BJ (cell line): ENCODE results near the gene ACOX1. TPM values are rescaled to one million over a fixed set of nuclear protein-coding genes. Genes with fewer than 3 reads are reported as not detected.
"Not testable (repeated sequence)": the region's sequence is repeated elsewhere in the genome, so short reads cannot be mapped to it uniquely, and the experiment has no call there.

Experiments
- CTCF ChIA-PET: fragments of 350-600 bp; formaldehyde crosslinking; extraction: SDS; loops from one replicate; lab custom pipeline; 2021; ENCODE audit warnings: antibody characterized with exemption, inconsistent platforms; lab: Yijun Ruan, JAX
- POLR2A ChIA-PET: fragments of 300-600 bp; sonication (Branson Sonifier 250); formaldehyde crosslinking; extraction: SDS; loops from one replicate; lab custom pipeline; 2021; ENCODE audit warnings: antibody characterized with exemption; lab: Charles Lee
- DNase-seq: peaks from one replicate; pipeline ENCODE4 v3.0.0-alpha.2; 2011; ENCODE audit warnings: low read depth
- H3K27me3 ChIP-seq: 2 replicates; pipeline ENCODE4 v1.6.0; 2011; ENCODE audit warnings: low read length; ENCODE audit not compliant: control insufficient read depth, insufficient read depth
- H3K36me3 ChIP-seq: 2 replicates; pipeline ENCODE4 v1.5.1; 2011; ENCODE audit warnings: low read length; ENCODE audit not compliant: control insufficient read depth, insufficient read depth
- H3K4me3 ChIP-seq: 2 replicates; pipeline ENCODE4 v1.5.1; 2011; ENCODE audit warnings: low read depth, mild to moderate bottlenecking, control low read depth, low read length
- CTCF ChIP-seq: IDR thresholded peaks from 2 replicates; pipeline ENCODE4 v1.5.1; 2011; ENCODE audit warnings: low read depth, mild to moderate bottlenecking, control low read depth, inconsistent platforms, low read length, moderate library complexity; ENCODE audit not compliant: insufficient read depth
- polyA plus RNA-seq: library from polyadenylated mRNA; depleted of rRNA; stranded (reverse); fragments of >200 nt; gene quantifications from 2 replicates; pipeline ENCODE4 v1.2.3, GENCODE V29; 2011

ACOX1 gene
- polyA plus RNA-seq, 1 experiment, result 33.6 TPM

DNA sequence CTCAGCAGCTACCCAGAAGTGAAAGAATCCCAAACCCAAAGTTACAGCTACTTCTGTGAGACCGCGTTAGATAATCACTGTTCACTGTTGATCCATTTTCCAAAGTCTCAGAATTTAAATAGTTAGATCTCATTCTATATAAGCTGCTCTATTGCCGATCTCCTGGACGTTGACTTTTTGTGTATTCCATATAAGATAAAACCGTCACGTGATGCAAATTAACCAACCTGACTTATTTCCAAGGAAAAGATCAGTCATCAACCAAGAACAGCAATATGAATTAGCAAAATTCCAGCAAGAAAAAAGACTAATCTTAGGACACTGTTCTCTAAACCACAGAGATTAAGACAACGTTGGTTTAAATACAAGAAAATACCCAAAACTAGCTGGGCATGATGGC, 8.3 kb downstream of the ACOX1 start:
- Histone ChIP-seq H3K36me3 (no peaks in the 10 kb centered on the region), H3K4me3 (no peak overlapping the region), H3K27me3 (no peaks in the 10 kb centered on the region)
- CTCF ChIA-PET, result no interaction called here
- POLR2A ChIA-PET, result no interaction called here
- no peak for DNase-seq
- no peak for TF ChIP-seq CTCF

DNA sequence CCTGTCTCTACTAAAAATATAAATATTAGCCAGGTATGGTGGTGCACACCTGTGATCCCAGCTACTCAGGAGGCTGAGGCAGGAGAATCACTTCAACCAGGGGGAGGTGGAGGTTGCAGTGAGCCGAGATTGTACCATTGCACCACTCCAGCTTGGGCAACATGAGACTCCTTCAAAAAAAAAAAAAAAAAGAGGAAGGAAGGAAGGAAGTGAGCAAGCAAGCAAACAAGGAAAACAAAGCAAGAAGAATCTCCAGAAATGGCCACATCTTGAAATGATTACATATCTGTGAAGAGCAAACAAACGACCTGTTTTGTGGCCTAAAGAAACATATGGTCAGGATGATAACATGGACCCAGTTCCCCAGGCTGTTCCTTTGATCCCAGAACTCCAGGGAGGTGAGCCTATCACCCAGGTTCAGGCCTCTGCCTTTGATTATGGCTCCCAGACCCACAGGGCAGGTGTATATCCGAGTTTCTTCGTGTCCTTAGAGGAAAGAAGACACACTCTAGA, 8.9 kb downstream of the ACOX1 start:
- TF ChIP-seq CTCF, result no peak
- no peak for DNase-seq
- H3K36me3 ChIP-seq, result no peaks in the 10 kb centered on the region
- H3K4me3 ChIP-seq, result no peak overlapping the region
- ChIA-PET CTCF (no interaction called here), POLR2A (no interaction called here)
- no peaks in the 10 kb centered on the region for H3K27me3 ChIP-seq

- H3K27me3 ChIP-seq, H3K4me3 ChIP-seq, POLR2A ChIA-PET, DNase-seq, H3K36me3 ChIP-seq: not testable (repeated sequence)
- CTCF ChIA-PET, result interaction anchor here (1.1 kb wide), 1 partner anchor 9 kb away, joined by 5 read pairs; no protein-coding TSS in a partner anchor
Observed at GRCh38 chr17:75969044-75969443, 9.9 kb downstream of the ACOX1 start.

DNA sequence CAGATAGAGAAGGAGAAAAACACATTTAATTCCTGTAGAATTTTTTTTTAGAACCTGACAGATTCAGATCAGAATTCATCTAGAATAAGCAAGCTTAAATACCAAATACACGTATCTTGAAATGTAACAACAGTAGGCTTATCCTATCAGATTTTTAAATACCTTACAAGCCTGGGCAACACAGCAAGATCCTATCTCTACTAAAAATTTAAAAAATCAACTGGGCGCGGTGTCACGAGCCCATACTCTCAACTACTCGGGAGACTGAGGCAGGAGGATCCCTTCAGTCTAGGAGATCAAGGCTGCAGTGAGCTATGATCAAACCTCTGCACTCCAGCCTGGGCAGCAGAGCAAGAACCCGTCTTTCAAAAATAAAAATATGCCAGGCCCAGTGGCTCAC, 13.5 kb downstream of the ACOX1 start:
- CTCF ChIA-PET, result interaction anchor here (1.5 kb wide), 1 partner anchor 40 kb away, joined by 5 read pairs; no protein-coding TSS in a partner anchor
- no peaks in the 10 kb centered on the region for H3K27me3 ChIP-seq
- no peak for TF ChIP-seq CTCF
- no peaks in the 10 kb centered on the region for H3K36me3 ChIP-seq
- no peak overlapping the region for H3K4me3 ChIP-seq
- POLR2A ChIA-PET, result no interaction called here
- no peak for DNase-seq

DNA sequence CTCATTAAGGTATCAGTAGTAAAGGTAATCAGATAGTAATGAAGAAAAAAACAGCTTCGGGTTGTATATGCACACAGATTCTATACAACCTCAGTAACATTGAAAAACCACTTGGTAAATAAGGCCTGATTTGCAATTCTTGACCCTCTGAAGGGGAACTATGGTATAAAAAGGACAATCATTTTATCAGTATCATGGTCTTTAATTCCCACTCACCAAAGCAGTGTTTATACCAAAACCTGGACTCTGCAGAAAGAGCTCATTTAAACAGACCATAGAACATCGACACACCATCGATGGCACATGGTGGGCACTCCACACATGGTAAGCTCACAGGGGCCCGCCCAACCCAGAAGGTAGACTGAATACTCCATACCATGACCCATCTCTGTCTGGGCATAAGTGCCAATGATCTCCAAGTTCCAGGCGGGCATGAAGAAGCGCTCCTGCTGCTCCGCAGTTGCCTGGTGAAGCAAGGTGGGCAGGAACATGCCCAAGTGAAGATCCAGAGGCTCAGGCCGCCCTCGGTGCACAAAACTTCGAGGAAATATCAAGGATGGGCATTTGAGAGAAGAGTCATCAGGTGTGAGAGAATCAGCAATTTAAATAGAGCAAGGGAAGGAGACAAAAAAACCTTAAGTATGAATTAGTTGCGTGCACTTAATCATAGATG, 19.0 kb downstream of the ACOX1 start:
- no peak for DNase-seq
- no peaks in the 10 kb centered on the region for H3K27me3 ChIP-seq
- no peak for TF ChIP-seq CTCF
- CTCF ChIA-PET, result interaction anchor here (1.1 kb wide), 1 partner anchor 9 kb away, joined by 5 read pairs; no protein-coding TSS in a partner anchor
- H3K4me3 ChIP-seq, result no peak overlapping the region
- POLR2A ChIA-PET, result no interaction called here
- H3K36me3 ChIP-seq, result peaks cover 8% of the 10 kb centered on the region; the same call in 1 of the 2 replicates
